GM11168 (cell line): ENCODE results near the gene SYT6.

Experiments
- in situ Hi-C: fragments of 300-500 bp; cut with MboI; formaldehyde crosslinking; loops from one replicate; pipeline ENCODE4 v1.12.0; 2022; ENCODE audit warnings: low sequenced_read_pairs; ENCODE audit not compliant: unreplicated experiment

SYT6 gene

DNA sequence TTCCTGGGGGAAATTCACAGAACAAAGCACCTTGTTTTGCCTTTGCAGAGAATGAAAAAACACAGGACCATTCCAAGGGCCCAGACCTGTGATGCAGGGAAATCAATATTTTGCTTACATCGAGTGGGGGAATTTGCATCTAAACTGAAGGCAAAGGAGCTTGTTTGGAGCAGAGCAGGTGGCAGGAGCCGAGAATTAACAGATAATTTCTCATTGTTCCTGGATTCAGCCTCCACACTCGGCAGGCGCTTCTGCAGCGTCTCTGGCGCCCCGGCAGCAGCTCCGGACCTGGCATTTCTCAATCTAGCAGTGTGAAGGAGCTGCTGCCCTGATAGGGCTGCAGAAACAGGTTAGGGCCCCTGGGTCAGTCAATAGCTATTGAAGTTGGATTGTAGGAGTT, 2.0 kb upstream of the SYT6 start:
- in situ Hi-C loops: no loop called here

DNA sequence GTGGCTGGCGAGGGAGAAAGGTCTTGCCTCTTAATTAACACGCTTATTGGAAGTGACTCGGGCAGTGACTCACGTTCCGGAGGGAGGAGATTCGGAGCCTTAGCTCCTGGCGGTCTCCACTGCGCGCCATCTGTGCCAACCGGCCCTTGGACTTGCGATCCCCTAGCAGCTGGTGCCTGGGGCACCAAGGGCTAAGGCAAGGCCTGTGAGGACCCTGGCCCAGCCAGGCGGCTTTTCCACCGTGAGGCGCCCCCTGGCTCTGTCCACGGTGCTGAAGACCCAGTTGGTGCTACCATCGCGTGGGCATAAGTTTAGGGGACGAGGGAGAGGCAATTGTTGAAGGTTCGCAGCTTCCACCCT, 1.3 kb upstream of the SYT6 start:
- in situ Hi-C loops: no loop called here

DNA sequence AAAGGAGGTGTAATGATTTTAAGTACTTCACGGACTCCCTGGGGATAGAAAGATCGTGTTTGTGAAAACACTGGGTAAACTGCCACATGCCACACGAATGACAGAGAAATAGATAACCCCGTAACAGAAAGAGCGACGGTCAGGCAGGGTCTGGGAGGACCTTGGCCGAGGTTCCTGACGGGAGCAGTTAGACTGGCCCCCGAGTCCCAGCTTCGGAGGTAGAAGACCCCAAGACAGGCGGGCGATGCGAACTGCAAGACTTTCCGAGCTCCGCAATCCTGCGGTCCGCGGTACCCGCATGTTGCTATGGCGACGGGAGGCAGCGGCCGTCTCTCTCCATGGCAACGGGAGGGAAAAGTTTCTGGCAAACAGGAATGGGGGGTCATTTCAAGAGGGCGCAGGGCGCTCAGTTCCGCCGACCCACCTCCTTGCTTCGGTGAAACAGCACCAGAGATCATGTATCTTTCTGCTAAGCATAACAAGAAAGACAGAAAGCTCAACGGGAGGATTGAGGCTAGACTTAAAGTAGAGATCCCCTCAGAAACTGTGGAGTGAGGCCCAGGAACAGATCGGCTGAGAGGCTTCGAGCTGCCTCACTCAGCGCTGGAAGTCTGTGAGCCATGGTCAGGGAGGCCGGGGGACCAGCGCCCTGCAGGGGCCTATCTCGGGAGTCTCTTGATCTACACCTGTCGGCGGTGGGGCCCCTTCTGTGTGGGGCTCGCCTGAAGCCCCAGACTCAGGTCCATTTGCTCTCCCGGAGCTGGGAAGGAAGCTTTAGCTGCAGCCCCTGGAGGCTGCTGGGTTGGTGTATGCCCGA, 685 bp upstream of the SYT6 start:
- in situ Hi-C loops: no loop called here

GRCh38 chr1:114152508-114153260, 985 bp downstream of the SYT6 start:
- in situ Hi-C loops: no loop called here

GRCh38 chr1:114152089-114152507, 1.6 kb downstream of the SYT6 start:
- in situ Hi-C loops: no loop called here

DNA sequence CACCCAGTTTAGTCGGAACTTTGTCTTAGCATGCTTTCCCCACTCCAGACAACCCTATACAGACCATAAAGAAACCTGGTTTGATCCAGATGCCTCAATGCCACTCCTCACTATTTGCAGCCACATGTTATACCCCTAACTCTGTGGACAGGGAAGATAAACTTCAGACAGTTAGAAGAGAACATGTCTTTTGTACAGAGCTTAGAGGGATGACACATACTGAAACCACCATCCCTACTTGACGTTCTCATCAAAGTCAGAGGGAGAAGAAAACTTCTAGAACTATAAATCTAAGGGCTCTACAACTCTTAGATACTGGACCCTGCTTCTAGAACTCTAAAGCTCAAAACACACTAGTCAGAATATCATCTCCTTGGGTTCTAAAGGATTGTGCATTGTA, 3.7 kb downstream of the SYT6 start:
- in situ Hi-C loops: no loop called here

- in situ Hi-C loops: no loop called here
Measured at GRCh38 chr1:114149211-114149610, 4.5 kb downstream of the SYT6 start.

DNA sequence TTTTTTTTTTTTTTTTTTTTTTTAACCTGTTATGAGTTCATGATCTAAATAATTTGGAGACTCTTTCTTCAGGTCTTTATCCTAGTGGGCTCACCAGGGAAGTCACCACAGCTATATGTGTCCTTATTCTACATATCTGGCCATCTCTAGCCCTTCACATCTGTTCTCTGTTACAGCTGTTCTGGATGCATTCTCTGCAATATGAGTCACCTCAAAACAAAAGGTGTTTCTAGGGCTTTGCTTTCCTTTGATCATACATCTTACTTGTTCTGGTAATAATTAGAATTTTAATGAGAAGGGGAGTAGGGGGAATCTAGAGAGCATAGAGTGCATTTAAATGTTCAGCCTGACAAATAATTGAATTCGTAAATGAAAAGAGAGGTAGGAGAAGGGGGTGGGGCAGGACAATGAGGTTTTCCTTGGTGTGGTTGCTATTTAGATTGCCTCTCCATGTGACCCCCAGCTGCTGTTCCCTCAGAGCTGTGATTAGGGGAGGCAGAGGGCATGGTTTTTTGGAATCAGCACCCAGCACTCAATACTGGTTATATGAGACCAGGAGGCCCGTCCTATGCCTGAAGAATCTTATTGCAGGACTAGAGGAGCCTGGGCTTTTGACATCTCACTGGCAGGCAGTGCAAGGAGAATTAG, 8.0 kb downstream of the SYT6 start:
- in situ Hi-C loops: no loop called here

- in situ Hi-C loops: no loop called here
Measured at GRCh38 chr1:114144016-114144415, 9.7 kb downstream of the SYT6 start.

DNA sequence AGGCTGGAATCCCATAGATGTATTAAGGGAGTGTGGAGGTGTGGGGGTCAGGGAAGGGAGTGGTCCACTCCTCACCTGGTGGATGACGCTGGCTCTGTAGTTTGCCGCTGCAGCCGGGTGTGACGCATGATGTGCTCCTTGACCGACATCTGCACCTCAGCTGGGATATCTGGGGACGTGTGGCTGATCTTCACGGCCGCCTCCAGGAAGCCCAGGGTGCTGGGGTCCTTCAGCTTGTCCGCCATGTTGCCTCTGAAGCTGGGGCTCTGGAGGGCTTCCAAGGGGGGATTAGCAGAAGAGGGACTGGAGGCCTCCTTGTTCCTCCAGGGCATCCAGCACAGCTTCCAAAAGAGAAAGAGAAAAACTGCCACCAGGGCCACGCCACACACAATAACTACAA, 14.1 kb downstream of the SYT6 start:
- in situ Hi-C loops: no loop called here

- in situ Hi-C loops: no loop called here
Measured at GRCh38 chr1:114137497-114137896, 16.2 kb downstream of the SYT6 start.

DNA sequence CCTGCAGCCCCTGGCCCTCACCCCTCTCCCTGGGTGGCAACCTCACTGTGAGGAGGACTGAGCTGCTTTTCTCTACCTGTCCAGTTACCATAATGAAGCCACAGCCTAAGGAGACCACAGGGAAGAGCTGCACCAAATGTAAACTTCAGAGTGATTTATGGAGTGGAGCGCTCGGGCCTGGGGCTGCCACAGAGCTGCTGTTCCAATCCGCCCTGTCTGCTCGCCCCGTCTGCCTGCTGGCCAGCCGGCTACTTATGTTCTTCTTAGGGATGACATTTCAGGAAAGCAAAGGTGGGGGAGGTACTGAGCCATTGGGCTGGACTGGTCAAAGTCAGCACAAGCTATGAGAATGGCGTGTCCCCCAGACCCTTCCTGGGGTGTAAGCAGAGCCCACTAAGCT, 17.9 kb downstream of the SYT6 start:
- in situ Hi-C loops: no loop called here

- in situ Hi-C loops: no loop called here
Measured at GRCh38 chr1:114134518-114134917, 19.2 kb downstream of the SYT6 start.

DNA sequence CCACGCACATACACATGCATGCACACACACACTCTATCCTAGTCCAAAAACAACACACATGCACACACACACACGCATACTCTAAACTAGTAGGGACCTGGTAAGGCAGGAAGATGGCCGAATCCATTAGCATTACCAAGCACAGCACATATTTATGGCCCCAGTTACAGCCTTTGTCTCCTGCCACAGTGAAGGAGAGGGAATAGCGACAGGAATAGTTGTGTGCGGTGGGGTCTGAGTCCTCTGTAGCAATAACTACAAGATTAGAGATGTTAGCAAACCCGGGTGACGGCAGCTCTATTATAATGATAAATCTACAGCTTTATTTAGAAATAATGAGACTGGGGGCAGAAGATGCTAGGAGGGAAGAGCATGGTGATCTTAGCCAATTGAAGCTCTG, 20.5 kb downstream of the SYT6 start:
- in situ Hi-C loops: no loop called here

GRCh38 chr1:114131526-114132220, 22.0 kb downstream of the SYT6 start:
- in situ Hi-C loops: no loop called here

DNA sequence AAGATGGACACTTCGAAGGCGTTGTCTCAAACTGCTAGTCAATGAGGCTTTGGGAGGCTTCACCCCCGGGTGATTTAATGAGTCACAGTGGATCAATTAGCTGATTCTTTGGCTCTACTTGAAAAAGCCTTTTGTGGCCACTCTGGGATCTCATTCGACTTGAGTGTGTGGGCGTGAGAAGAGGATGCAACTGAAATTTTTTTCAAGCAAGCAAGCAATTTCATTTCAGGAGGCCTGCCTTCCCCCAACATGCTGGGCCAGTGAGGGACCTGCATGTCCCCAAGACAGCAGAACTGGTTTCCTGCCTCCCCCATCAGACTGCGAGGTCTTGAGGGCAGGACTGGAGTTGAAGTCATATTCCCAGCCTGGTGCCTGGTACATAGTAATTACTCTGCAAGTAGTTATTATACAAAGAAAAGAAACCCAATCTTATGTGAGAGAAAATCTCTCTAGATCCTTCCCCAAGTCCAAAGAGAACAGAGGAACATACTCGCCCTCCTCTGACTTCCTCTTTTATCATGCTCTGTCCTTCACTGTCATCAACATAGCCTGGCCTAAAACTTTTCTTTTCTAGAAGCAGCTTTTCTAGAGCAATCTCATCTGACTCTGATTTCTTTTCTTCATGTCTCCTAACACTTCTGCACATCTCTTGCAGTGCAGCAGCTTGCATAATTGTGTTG, 22.7 kb downstream of the SYT6 start:
- in situ Hi-C loops: no loop called here

GRCh38 chr1:114130213-114130612, 23.5 kb downstream of the SYT6 start:
- in situ Hi-C loops: no loop called here

- in situ Hi-C loops: no loop called here
Measured at GRCh38 chr1:114128293-114128692, 25.4 kb downstream of the SYT6 start.

DNA sequence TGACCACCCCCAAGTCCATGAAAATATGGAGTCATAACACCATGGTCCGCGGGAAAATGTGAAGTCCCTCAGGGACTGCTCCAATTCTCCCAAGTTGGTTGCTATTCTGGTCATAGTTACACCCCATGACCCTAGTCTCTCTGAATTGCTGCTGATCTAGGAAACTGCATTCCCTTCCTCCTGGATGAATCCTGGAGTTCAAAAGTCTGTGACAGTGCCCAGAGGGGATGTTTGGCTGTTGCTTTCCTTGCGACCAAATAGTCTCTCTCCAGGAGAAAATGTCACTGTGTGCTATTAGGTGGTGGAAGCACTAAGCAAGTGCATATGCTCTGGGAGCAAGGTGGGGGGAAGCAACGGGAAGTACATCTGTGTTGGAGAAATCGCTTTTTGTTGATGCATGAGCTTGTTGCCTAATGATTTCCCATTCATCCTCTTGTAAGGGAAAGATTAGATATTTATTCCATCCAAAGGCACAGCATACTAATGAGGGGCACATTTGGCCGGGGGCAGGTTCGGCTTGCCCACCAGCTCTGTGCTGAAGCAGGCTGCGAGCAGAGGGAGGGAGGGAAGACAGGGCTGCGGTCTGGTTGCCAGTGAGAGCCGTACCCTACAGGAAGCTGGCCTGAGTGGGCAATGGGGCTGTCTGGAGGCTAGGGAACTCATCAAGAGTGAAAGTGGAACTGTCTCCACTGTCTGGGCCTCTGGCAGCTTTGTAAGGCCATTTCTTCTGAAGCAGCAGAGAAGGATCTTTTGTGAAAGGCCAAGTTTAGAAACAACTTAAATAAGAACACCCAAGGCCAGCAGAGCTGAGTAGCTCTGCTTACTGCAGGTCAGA, 27.2 kb downstream of the SYT6 start:
- in situ Hi-C loops: no loop called here
